Endothelial cell of umbilical vein (primary cell): ENCODE measurements around the gene GUCY1B1. TPM values are rescaled to one million over a fixed set of nuclear protein-coding genes. Genes with fewer than 3 reads are reported as not detected.

Experiments
- BruUV-seq: library from RNA; stranded (reverse); fragments of 400-500 nt; replicated peaks from 2 replicates; lab custom pipeline; 2021; lab: Mats Ljungman, UMichigan
- CTCF ChIA-PET: fragments of 300-600, 350-600 bp; sonication (Branson Sonifier 250); formaldehyde crosslinking; loops from one replicate; lab custom pipeline; 2021; ENCODE audit warnings: antibody characterized with exemption, inconsistent platforms; lab: Charles Lee
- POLR2A ChIA-PET: fragments of 300-600, 350-600 bp; sonication (Branson Sonifier 250); formaldehyde crosslinking; loops from one replicate; lab custom pipeline; 2021; ENCODE audit warnings: antibody characterized with exemption, inconsistent platforms; lab: Charles Lee
- DNase-seq: peaks from one replicate; pipeline ENCODE4 v3.0.0-alpha.2; 2011; ENCODE audit warnings: low read depth, low spot score
- FAIRE-seq: peaks from 2 replicates; lab custom pipeline; 2011; peaks lifted over from hg19 to GRCh38; lab: Jason Lieb, UNC
- H2AFZ ChIP-seq: 2 replicates; pipeline ENCODE4 v1.6.0; 2012; ENCODE audit warnings: low read depth, low read length, control low read depth, inconsistent platforms
- H3K27ac ChIP-seq: 2 replicates; pipeline ENCODE4 v1.5.1; 2011; ENCODE audit warnings: low read depth, mild to moderate bottlenecking, control low read depth, low read length, moderate library complexity; ENCODE audit not compliant: insufficient read depth
- H3K27me3 ChIP-seq, 2 experiments: 2 replicates each; pipeline versions ENCODE4 v1.6.0 to v1.6.1; 2011; ENCODE audit warnings: low read length in 2 of 2, mixed read lengths in 1 of 2; ENCODE audit not compliant: control insufficient read depth in 2 of 2, insufficient read depth in 2 of 2
- H3K36me3 ChIP-seq, 2 experiments: 2 replicates in 1 of 2; 3 replicates in 1 of 2; pipeline ENCODE4 v1.5.1; 2011; ENCODE audit warnings: low read length in 2 of 2, mild to moderate bottlenecking in 1 of 2, moderate library complexity in 1 of 2; ENCODE audit not compliant: control insufficient read depth in 2 of 2, insufficient read depth in 2 of 2; ENCODE audit errors: extremely low read depth in 1 of 2
- H3K4me1 ChIP-seq: 3 replicates; pipeline ENCODE4 v1.5.1; 2011; ENCODE audit warnings: mild to moderate bottlenecking, low read length; ENCODE audit not compliant: control insufficient read depth, insufficient read depth; ENCODE audit errors: extremely low read depth
- H3K4me2 ChIP-seq: 2 replicates; pipeline ENCODE4 v1.6.1; 2011; ENCODE audit warnings: low read length, control low read depth, mixed read lengths; ENCODE audit not compliant: insufficient read depth
- H3K4me3 ChIP-seq, 3 experiments: fragments of 200-600 bp in 1 of 3; sonication (generic), shearing (Covaris generic) in 1 of 3; replicated peaks in 1 of 3; 2 replicates each; pipeline ENCODE4 v1.5.1; 2011 to 2016; ENCODE audit warnings: control low read depth in 3 of 3, low read length in 3 of 3, mild to moderate bottlenecking in 2 of 3, inconsistent platforms in 1 of 3, low read depth in 1 of 3, moderate library complexity in 1 of 3; ENCODE audit not compliant: insufficient read depth in 1 of 3
- H3K79me2 ChIP-seq: 2 replicates; pipeline ENCODE4 v1.6.0; 2012; ENCODE audit warnings: low read length, inconsistent platforms; ENCODE audit not compliant: control insufficient read depth, insufficient read depth
- H3K9ac ChIP-seq: replicated peaks from 2 replicates; pipeline ENCODE3; 2011; ENCODE audit warnings: low read length, control low read depth; ENCODE audit not compliant: insufficient read depth; ENCODE audit errors: extremely low read depth
- H3K9me1 ChIP-seq: replicated peaks from 3 replicates; pipeline ENCODE4 v1.6.0; 2011; ENCODE audit warnings: mild to moderate bottlenecking, low read length; ENCODE audit not compliant: control insufficient read depth, insufficient read depth; ENCODE audit errors: extremely low read depth
- H3K9me3 ChIP-seq: replicated peaks from 2 replicates; pipeline ENCODE4 v1.5.1; 2012; ENCODE audit warnings: low read length, inconsistent platforms; ENCODE audit not compliant: control insufficient read depth, insufficient read depth
- H4K20me1 ChIP-seq: replicated peaks from 2 replicates; pipeline ENCODE3; 2011; ENCODE audit warnings: mild to moderate bottlenecking, low read length; ENCODE audit not compliant: control insufficient read depth, insufficient read depth; ENCODE audit errors: extremely low read depth
- CTCF ChIP-seq, 2 donors: IDR thresholded peaks; 1 replicate in 1 of 2; 2 replicates in 1 of 2; pipeline ENCODE4 v1.5.1; 2011; ENCODE audit warnings: low read length in 2 of 2, mild to moderate bottlenecking in 2 of 2, moderate library complexity in 2 of 2, control low read depth in 1 of 2, inconsistent platforms in 1 of 2, low read depth in 1 of 2; ENCODE audit not compliant: insufficient read depth in 1 of 2; ENCODE audit errors: extremely low read depth in 1 of 2
- EZH2 ChIP-seq: IDR thresholded peaks from 2 replicates; pipeline ENCODE4 v1.6.1; 2012; ENCODE audit warnings: borderline replicate concordance, low read depth, mild to moderate bottlenecking, moderate library complexity, low read length, inconsistent platforms; ENCODE audit not compliant: severe bottlenecking
- FOS ChIP-seq: IDR thresholded peaks from 2 replicates; pipeline ENCODE4 v1.6.1; 2011; ENCODE audit warnings: mild to moderate bottlenecking, low read length, moderate library complexity, borderline replicate concordance; ENCODE audit not compliant: insufficient read depth
- GATA2 ChIP-seq: IDR thresholded peaks from 2 replicates; pipeline ENCODE4 v1.7.0; 2011; ENCODE audit warnings: low read depth, mild to moderate bottlenecking, moderate library complexity, mixed read lengths, low read length; ENCODE audit not compliant: insufficient read length, insufficient read depth
- JUN ChIP-seq: IDR thresholded peaks from 2 replicates; pipeline ENCODE4 v1.6.1; 2011; ENCODE audit warnings: borderline replicate concordance, low read depth; ENCODE audit not compliant: insufficient read length, insufficient read depth
- MAX ChIP-seq: IDR thresholded peaks from 2 replicates; pipeline ENCODE4 v1.6.1; 2011; ENCODE audit not compliant: insufficient read depth, insufficient read length
- MYC ChIP-seq: IDR thresholded peaks from one replicate; pipeline ENCODE4 v1.6.1; 2011; ENCODE audit warnings: mild to moderate bottlenecking, low read depth, low read length
- POLR2A ChIP-seq: IDR thresholded peaks from 2 replicates; pipeline ENCODE4 v1.6.1; 2012; ENCODE audit warnings: low read depth, mild to moderate bottlenecking, control low read depth, low read length
- POLR2AphosphoS5 ChIP-seq: IDR thresholded peaks from 2 replicates; pipeline ENCODE4 v1.6.1; 2012; ENCODE audit warnings: low read depth, mild to moderate bottlenecking, control low read depth, low read length, moderate library complexity; ENCODE audit not compliant: insufficient read depth
- dilution Hi-C: fragments of 300-500 bp; cut with MboI; formaldehyde crosslinking; loops from one replicate; pipeline ENCODE4 v1.15.0; 2019; ENCODE audit warnings: low sequenced_read_pairs; ENCODE audit not compliant: extremely low pct_ligation_motif_present
- intact Hi-C: fragments of 100-400 bp; cut with micrococcal nuclease; formaldehyde crosslinking; loops from one replicate; pipeline ENCODE4 v1.10.0; 2022
- polyA plus RNA-seq, 4 experiments: library from polyadenylated mRNA; depleted of rRNA in 3 of 4; stranded (reverse) in 3 of 4; unstranded in 1 of 4; fragments of >200 nt; gene quantifications; 2 replicates each; pipeline versions ENCODE4 v1.2.1 to v1.2.3, GENCODE V29; 2011 to 2012; ENCODE audit warnings: missing spikeins in 1 of 4
- total RNA-seq: library from RNA; stranded (reverse); gene quantifications from 2 replicates; pipeline ENCODE4 v1.2.3, GENCODE V29; 2021

The GUCY1B1 gene
- total and polyA plus RNA-seq, 2 donors (not counting 3 experiments of a cell fraction or from before 2014, with no cell fraction given): 1.9 to 4.7 TPM

GRCh38 chr4:155802190-155802959 is 43.6 kb downstream of the GUCY1B1 start:
- POLR2A ChIA-PET: no interaction called here
- H4K20me1 ChIP-seq: no peaks in the 10 kb centered on the region
- no peak overlapping the region for H3K9ac ChIP-seq
- CTCF ChIA-PET: interaction anchor here (2.0 to 2.1 kb wide), 2 partner anchors 8 to 15 kb away, joined by 10 to 11 read pairs; no protein-coding TSS in a partner anchor
- FAIRE-seq (no peak), DNase-seq (no peak)
- no peaks in the 10 kb centered on the region for H3K79me2 ChIP-seq
- no TSS peak for BruUV-seq
- H3K4me2 ChIP-seq: no peak overlapping the region
- dilution Hi-C loops (no loop called here), intact Hi-C loops (no loop called here)
- H3K27me3 ChIP-seq: no peaks in the 10 kb centered on the region
- no peak overlapping the region for H2AFZ ChIP-seq
- no peaks in the 10 kb centered on the region for H3K36me3 ChIP-seq
- H3K4me3 ChIP-seq: no peak overlapping the region
- H3K27ac ChIP-seq: no peak overlapping the region
- H3K9me3 ChIP-seq: no peaks in the 10 kb centered on the region
- no peaks in the 10 kb centered on the region for H3K9me1 ChIP-seq
- no peak for TF ChIP-seq POLR2A
- no peak for TF ChIP-seq JUN
- no peak for TF ChIP-seq CTCF (IDR thresholded peaks at IDR 0.05; ENCODE audit: extremely low read depth in 1 of 2, insufficient read depth in 1 of 2, low read depth in 1 of 2, low read length in 2 of 2)
- no peak for TF ChIP-seq FOS
- no peak for TF ChIP-seq MAX
- TF ChIP-seq EZH2: no peak
- no peak for TF ChIP-seq POLR2AphosphoS5
- TF ChIP-seq MYC: no peak
- no peak for TF ChIP-seq GATA2
- H3K4me1 ChIP-seq: peaks cover 10% of the 10 kb centered on the region
